Nucleus accumbens (tissue), 56 donors: ENCODE results near the gene FGD5.
"Not testable (repeated sequence)": the region's sequence is repeated elsewhere in the genome, so short reads cannot be mapped to it uniquely, and the experiment has no call there.

ENCODE experiments used
- DNase-seq, 56 donors: peaks; one replicate each; lab custom pipeline; 2025; lab: John Stamatoyannopoulos, UW

Gene FGD5

DNA sequence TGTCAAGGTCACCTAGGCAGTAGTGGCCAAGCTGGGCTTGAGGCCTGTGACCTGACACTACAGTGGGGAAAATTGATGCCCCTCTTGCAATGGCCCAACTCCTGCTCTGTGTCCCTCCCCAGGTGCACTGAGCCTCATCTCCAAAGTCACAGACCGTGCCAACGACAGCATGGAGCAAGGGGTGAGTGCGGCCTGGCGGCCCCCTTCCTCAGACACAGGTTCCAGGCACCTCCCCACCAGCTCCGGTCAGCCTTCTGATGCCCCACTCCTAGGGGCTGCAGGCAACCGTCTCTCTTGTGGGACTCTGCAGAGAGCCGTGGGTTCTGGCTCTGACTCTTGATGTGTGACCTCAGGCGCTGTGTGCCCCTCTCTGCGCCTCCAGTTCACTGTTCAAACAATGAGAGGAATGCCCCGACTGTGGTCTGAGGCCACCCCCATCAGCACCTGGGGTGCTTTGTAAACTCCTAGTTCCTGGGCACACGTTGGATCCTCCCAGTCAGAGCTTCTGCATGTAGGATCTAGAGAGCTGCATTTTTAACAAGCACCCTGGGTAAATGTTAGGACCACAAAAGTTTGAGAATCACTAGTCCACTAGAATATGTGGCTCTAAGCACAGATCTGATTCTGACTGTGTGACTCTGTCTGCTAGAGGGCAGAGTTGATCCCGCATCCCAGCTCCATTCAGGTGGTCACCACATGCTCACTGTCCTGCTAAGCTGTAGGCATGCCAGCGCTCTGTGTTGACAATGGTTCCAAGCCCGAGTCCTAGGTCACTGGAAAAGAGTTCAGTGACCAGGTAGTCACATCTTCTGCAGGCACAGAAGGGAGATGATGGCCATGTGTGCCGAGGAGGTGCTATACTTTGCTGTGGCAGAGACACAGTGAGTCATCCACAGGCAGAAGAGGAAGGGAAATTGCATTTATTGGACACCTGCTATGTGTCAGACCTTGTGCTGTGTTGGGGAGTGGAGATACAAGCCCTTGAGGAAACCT, 82.4 kb downstream of the FGD5 start:
- no peak for DNase-seq

DNA sequence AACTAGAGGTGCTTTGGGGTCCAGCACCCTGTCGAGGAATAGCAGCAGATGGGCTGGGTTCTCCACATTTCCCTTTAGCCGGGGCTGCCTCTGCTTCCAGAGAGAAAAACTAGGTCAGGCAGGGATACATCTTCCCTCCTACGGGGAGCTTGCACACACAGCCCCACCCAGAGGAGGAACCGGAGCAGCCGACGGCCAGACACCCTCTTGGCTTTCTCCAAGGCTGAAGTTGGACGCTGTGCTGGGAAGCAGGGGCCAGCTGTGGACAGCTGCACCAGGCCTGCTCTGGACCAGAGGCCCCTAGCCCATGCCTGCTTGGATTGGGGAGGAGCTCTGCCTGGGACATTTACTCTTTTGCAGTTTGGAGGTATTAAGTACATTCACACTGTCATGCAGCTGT, 84.0 kb downstream of the FGD5 start:
- DNase-seq = peak in 2 of 56 donors; percentile 2

DNA sequence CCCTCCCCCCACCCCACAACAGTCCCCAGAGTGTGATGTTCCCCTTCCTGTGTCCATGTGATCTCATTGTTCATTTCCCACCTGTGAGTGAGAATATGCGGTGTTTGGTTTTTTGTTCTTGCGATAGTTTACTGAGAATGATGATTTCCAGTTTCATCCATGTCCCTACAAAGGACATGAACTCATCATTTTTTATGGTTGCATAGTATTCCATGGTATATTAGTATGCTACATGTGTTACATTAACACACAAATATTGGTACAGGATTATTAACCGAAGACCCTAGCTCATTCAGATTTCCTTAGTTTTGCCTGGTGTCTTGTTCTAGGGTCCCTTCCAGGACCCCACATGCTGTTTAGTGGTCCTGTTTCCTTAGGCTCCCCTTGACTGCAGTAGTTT, 84.7 kb downstream of the FGD5 start:
- DNase-seq = not testable (repeated sequence)

DNA sequence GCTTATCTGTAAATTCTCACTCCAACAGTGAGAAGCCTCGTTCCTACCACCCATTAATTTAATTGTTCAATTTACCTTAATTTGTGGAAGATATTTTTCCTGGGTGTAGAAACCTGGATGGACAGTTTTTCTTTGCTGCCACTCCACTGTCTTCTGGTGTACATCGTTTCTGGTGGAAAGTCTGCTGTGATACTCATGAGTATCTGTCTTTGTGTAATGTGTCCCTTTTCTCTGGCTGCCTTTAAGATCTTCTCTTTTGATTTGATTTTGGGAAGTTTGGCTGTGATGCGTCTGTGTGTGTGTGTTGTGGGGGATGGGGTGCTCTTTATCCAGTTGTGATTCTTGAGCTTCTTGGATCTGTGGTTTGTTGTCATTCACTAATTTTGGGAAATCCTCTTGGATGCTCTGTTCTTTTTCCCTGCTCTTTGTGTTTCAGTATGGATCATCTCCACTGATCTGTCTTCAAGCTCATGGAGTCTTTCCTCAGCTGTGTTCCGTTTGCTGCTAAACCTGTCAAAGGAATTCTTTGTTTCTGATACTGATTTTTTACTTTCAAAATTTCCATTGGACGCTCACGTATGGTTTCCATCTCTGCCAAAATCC, 86.4 kb downstream of the FGD5 start:
- DNase-seq = no peak

DNA sequence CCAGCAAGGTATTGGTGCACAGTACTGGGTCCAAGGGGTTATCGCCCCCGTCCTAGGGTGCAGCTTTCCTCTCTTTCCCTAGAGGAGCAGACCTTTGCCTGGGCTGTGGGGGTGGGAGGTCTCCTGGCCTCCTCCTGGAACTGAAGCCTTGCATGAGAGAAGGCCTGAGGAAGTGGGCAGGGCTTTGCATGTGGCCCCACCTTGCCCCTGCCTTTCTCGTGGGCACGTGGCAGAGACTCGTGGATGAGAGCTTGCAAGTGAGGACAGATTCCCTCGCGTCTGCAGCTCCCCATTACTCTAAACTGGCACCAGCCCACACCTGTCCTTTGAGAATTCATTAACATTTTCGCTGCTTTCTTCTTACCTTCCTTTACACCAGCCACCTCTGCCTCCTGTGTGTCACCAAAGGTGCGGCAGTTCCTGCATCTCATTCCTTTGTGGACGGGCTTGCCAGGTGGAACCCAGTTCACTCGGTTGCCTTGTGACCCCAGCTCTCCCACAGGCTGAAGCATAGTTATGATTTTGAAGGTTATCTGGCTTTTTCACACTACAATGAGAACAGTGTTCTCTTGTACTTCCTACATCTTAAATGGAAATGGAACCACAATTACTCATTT, 87.7 kb downstream of the FGD5 start:
- no peak for DNase-seq

DNA sequence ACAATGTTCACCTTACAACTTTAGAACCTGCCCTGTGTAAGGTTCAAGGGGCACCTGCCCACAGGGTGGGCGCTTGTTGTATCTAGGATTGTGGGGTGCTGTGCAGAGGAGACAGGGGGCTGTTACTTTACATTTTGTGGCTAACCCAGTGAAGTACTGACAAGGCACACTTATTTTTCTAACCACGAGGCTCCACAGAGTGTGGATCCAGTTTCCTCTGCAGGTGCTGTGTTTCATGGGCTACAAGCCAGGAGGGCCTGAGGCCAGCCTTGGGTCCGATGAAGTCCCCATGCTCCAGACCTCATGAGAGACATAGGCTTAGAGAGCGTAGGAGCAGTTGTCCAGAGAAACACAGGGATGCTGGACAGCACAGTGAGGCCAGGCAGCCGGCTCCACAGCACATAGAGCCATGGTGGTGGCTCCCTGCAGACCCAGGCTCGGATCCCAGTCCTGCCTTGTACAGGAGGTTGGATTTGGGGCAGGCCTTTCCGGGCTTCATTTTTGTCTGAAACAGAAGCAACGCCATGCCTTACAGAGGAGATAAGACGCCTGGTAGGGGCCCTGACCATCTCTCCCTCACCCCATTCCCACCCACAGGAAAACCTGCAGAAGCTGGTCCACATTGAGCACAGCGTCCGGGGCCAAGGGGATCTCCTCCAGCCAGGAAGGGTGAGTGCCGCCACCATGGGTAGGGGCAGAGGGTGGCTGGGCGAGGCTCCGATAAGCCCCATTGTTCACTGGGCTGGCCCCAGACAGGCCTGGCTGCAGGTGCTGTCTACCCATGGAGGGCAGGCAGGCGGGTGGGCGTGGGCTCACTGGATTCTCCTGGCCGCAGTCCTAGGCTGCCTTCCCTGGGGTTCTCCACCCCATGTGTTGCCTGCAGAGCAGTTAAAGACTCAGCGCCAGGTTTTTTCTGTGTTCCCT, 88.5 kb downstream of the FGD5 start:
- no peak for DNase-seq

DNA sequence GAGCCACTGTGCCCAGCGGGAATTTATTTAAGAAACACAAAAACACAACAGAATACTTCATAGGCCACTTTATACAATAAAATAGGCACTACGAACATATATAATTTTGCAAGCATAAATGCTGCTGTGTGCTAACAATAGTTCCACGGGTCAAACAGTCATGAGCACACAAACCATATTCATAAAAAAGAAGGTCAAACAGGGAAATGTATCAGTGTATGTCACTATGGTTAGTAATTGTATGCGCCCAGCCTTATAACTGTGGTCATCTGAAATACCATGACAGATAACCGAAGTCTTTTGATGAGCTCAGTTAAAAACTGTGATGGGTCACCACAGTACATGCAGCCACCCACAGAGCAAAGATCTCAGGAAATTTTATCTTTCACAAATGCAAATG, 90.5 kb downstream of the FGD5 start:
- no peak for DNase-seq

DNA sequence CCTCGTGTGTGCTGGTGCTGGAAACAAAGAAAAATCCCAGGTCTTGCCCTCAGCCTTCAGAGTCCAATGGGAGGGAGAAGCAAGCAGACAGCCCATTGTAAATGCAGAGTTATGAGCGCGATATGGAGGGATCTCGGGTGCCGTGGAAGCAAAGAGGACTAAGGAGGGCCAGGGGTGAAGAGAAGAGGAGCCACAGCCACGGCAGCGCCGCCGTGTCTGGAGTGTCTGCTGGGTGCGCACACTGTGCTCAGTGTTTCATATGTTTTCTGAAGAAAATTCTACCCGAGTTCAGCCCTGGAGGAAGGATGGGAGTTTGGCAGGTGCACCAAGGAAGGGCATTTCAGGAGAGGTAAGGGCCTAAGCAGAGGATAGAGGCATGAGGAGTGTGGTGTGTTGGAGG, 92.9 kb downstream of the FGD5 start:
- DNase-seq = no peak

DNA sequence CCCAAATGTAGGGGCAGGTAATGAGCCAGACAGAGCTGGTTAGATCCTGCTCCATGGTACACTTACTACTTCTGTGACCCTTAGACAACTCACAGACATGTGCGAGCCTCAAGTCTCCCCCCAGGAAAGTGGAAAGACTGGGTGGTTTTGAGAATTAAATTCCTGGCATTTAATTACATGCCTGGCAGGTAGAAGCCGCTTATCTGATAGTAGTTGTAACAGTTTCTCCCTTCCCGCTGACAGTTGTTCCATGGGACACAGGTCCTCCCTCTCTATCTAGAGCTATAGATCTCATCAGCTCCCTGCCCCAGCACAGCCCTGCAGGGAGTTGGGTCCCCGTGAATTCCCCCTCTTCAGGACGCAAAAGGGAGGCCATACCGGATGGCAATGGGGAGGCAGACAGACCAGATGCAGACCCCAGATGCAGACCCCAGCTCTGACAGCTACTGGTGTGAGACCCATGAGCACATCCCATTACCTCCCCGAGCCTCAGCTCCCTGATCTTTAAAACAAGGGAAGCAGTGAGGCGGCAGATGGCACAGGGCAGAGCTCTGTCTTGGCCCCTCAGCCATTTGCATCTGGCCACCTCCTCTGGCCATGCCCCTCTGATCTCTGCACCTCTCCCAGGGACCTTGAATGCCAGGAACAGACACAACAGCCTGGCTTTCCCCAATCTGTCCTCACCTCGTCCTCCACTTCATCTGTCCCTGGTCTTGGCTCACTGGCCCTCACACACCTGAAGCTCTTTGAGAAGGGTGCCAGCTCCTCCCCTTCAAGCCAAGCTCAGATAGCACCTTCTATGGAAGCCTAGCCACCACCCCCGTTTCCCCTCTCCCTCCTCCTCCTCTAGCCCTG, 94.5 kb downstream of the FGD5 start:
- DNase-seq = no peak

DNA sequence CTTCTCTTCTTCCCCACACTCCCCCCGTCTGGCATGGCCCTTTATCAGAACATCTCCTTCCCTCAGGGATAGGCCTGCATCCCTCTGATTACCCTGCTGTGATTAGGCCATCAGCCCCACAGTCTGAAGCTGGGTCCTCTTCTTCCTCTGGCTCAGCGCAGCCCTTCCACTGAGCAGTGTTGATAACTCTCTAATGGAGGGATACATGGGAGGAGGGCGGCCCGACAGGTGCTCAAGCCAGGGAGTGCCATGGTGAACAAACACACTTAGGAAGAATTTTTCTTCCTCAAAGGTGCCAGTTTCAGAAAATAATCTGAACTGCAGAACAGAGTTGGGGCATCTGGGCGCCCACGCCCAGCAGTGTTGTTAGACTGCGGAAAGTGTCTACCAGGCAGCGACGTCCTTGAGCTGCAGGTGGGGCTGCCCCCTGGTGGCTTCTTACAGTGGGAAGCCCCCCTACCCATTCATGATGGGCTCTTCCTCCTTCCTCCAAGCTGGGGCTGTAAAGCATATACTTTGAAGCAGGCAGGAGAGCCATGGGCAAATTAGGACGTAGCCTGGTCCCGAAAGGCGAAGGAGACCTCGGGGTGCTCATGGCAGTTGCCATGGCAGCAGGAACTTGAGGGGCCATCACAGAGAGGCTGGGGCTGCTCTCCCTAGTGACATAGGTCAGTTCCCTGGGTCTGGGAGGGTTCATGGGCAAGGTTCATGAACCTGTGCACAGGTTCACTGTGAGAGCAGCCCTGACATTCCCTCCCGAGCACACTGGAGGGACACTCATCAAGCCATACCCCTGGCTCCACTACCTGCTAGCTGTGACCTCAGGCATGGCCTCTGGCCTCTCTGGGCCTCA, 95.4 kb downstream of the FGD5 start:
- DNase-seq = no peak

DNA sequence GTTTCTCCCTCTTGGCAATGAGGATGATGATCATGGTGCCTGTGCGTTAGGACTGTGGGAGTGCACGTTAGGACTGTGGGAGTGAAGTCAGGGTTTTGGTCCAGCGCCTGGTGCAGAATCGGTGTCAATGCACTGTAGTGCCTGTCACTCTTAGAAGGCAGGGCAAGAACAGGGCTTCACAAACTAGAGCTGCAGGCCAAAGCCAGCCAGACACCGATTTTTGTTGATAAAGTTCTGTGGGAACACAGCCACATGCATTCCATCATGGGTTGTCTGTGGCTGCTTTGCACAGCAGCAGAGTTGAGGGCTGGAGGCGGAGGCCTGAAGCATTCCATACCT, 96.0 kb downstream of the FGD5 start:
- DNase-seq = no peak

DNA sequence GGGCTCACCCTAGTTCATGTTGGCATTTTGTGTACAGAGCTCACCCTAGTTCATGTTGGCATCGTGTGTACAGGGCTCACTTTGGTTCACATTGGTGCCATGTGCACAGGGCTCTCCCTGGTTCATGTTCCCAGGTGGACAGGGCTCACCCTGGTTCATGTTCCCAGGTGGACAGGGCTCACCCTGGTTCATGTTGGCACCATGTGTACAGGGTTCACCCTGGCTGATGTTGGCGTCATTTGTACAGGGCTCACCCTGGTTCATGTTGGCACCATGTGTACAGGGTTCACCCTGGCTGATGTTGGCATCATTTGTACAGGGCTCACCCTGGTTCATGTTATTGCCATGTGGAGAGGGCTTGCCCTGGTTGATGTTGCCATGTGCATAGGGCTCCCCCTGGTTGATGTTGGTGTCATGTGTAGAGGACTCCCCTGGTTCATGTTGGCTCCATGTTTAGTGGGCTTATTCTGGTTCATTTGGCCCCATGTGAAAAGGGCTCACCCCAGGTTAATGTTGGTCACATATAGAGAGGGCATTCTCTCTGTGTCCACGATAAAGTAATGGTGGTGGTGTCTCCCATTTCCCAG, 97.0 kb downstream of the FGD5 start:
- no peak for DNase-seq

DNA sequence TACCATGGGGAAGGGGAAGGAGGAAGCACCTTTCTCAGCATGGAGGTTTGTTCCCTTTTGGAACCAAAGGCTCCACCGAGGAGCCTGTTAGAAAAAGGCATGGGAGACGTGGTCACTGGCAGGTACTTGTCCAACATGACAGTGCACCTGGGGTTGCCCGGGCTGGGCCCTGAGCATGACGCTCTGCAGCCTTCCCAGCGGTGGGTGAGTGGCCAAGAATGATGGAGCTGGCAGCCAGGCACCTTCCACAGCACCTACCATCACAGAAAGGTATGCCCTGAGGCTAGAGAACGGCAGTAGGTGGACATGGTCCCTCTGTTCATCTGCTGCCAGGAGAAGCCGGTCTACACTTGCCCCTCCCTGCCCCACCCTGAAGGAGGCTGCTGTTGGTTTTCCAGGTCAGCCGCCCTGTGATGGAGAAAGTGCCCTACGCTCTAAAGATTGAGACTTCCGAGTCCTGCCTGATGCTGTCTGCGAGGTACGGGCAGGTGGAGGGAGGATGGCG, 99.6 kb downstream of the FGD5 start:
- DNase-seq = no peak

DNA sequence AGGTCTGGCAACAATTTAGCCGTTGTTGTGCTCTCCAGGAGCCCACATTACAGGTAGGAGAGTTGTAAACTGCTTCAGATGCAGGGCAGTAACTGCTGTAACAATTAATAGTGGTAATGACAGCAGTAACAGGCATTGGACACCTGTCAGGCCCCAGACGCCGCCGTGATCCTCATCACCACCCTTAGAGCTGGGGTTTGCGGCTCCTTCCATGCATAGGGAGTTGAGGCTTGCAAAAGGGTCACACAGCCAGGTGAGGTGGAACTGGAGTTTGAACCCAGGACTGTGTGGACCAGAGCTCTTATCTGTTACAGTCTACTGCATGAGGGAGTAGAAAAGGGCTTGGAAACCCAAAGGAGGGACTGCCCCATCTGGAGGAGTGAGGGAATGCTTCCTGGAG, 101.8 kb downstream of the FGD5 start:
- no peak for DNase-seq

DNA sequence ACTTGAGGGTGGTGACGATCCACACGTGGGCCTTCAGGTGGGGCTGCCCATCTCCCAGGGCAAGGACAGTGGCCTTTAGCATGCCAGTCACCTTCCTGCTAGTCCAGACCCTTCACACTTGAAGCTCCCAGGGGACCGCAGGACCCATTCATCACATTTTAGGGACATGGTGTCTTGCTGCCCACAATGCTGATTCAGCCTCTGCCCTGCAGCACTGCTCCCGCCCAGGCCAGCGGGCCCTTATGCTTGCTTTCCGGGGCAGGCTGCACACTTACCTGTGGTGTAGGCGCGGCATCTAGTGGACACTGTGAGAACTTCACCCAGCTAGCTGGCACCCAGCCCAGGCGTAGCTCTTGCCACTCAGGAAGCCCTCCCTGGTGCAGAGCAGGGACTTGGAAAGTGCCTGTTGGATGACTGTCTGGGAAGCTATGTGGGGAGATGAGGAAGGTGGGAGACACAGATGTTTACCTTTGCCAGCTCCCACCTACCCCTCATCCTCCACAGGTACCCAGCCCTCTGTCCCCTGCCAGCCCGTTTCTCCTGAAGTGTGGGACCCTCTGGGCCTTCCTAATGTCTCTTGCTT, 102.4 kb downstream of the FGD5 start:
- DNase-seq = peak in 54 of 56 donors; percentile 15 to 90 (median 64)

DNA sequence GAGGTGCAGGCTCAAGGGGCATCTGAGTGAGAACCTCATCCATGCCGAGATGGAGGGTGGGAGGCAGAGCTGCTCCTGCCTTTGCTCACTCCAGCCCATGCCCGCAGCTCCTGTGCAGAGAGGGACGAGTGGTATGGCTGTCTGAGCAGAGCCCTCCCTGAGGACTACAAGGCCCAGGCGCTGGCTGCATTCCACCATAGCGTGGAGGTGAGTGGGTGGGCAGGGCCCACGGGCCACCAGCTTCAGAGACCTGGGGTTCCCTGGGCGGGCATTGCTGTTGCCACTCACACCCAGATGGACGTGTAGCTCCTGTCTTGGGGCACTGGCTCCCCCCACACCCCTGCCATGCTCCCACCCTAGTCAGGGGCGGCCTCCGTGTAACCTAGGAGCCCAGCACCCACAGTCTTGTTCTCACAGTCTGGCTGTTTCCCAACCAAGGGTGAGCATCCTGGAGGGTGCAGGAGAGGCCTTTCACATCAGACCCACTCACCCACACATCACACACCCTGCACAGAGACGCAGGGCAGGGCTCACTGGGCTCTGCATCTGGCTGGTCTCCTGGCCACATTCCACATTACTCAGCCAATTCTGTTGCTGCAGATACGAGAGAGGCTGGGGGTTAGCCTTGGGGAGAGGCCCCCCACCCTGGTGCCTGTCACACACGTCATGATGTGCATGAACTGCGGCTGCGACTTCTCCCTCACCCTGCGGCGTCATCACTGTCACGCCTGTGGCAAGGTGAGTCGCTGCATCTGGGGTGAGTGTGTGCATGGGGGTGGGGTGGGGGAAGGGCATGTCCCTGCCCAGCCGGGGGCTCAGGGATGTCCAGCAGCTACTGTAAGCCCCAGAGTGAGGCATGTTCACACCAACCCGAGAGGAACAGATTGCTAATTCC, 103.3 kb downstream of the FGD5 start:
- DNase-seq = no peak

DNA sequence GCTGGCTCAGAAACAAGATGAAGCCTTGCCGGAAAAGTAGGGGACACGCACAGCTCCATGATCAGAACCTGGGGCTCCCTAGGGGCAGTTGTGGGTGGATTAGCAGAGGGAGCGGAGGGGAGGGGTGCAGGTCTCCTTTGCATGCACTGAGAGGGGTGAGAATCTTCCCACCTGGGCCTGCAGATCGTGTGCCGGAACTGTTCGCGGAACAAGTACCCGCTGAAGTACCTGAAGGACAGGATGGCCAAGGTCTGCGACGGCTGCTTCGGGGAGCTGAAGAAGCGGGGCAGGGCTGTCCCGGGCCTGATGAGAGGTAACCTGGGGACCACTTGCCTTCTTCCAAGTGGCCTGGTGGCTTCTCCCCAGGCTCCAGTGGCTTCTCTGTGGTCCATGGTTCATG, 104.1 kb downstream of the FGD5 start:
- DNase-seq = no peak
